GM12875 (cell line): ENCODE data around the gene TBC1D22A.

Source experiments
- H3K4me3 ChIP-seq: one replicate; pipeline ENCODE4 v1.5.1; 2011; ENCODE audit warnings: low read depth, low read length, control low read depth
- CTCF ChIP-seq: IDR thresholded peaks from 2 replicates; pipeline ENCODE4 v1.5.1; 2011; ENCODE audit warnings: low read depth, mild to moderate bottlenecking, control low read depth, inconsistent platforms, low read length, moderate library complexity, borderline replicate concordance; ENCODE audit not compliant: insufficient read depth

TBC1D22A gene

GRCh38 chr22:47022075-47022473 is 259.6 kb downstream of the TBC1D22A start:
- no peak overlapping the region for H3K4me3 ChIP-seq
- no peak for TF ChIP-seq CTCF

DNA sequence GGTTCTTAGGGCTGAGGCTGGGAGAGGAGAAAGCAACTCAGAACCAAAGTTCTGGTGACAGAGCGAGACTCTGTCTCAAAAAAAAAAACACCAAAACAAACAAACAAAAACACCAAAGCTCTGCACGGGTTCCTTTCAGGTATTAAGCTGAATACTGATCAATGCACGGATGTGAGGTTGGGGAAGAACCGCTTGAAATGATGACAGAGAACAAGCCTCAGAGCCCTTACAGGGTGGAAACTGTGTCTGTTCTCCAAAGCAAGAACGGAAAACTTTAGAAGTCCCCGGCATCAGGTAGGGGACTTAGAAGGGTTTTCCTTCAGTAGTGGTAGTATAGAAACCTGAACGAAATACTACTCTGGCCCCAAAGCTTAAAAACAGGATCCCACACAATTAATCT is 260.0 kb downstream of the TBC1D22A start:
- TF ChIP-seq CTCF: no peak
- H3K4me3 ChIP-seq: no peak overlapping the region

- no peak for TF ChIP-seq CTCF
- H3K4me3 ChIP-seq: no peak overlapping the region
Measured at GRCh38 chr22:47023871-47024270, 261.4 kb downstream of the TBC1D22A start.

DNA sequence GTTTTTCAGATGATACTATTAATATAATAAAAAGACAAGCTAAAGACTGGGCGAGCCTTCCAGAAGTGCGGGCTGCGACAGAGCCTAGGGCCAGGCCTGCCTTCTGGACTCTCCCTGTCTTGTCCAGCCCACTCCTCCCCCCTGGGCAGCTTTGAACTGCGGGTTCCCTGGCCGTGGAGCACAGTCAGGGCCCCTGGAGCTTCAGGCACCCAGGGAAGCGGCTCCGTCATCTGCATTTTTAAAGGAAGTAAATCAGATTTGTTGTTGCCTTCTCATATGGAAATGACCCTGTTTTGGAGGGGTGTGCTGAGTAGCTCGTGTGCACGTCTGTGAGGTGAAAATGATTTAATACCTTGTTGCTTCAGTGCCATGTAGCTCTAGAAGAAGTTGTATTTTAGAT is 265.3 kb downstream of the TBC1D22A start:
- TF ChIP-seq CTCF: no peak
- H3K4me3 ChIP-seq: no peak overlapping the region

- no peak for TF ChIP-seq CTCF
- H3K4me3 ChIP-seq: no peak overlapping the region
Measured at GRCh38 chr22:47029244-47030074, 267.0 kb downstream of the TBC1D22A start.

GRCh38 chr22:47030143-47030661 is 267.8 kb downstream of the TBC1D22A start:
- TF ChIP-seq CTCF: no peak
- no peak overlapping the region for H3K4me3 ChIP-seq

DNA sequence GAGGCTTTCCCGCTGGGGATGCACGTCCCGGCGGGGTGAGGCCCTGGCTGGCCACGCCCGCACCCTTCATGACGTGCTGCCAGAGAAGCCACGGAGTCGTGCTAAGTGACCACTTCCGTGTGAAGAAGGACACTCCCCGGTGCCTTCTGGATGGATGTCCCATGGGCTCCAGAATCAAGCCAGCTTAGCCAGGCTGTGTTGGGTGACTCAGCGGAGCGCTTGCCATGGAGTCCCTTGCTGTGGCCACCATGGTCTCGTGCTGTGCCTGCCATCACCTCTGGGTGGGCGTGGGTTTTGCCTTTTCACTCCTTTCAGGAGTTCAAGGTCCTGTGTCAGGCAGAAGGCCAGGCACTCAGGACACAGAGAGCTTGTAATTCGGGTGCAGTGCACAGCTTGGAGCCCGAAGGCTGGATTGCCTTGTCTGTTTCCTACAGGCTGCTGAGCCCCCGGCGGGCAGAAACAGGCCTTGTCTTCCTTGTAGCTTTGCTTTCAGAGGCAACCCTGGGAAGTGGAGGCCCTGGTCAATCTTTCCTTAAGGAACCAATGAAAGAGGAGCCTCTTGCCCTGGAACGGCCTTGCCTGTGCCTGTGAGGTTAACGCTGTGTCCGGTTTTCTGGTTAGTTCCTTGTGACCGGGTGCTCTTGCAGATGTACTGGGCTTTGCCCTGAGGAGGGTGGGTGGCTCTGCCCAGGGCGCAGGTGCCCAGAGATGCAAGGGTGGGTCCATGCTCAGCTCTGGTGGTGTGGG is 268.6 kb downstream of the TBC1D22A start:
- TF ChIP-seq CTCF: no peak
- no peak overlapping the region for H3K4me3 ChIP-seq
